MCF 10A (cell line): ENCODE data around the gene RABGAP1L. TPM values are rescaled to one million over a fixed set of nuclear protein-coding genes. Genes with fewer than 3 reads are reported as not detected.

ENCODE experiments used
- BruUV-seq: library from RNA; stranded (reverse); fragments of 400-500 nt; replicated peaks from 2 replicates; lab custom pipeline; 2021; lab: Mats Ljungman, UMichigan
- CTCF ChIA-PET: fragments of 300-600 bp; sonication (Branson Sonifier 250); formaldehyde crosslinking; extraction: SDS; loops from one replicate; lab custom pipeline; 2021; ENCODE audit warnings: antibody characterized with exemption, inconsistent platforms; lab: Yijun Ruan, JAX
- POLR2A ChIA-PET: fragments of 300-600, 350-650 bp; sonication (Branson Sonifier 250); formaldehyde crosslinking; extraction: SDS; loops from one replicate; lab custom pipeline; 2020; ENCODE audit warnings: antibody characterized with exemption, inconsistent platforms; lab: Yijun Ruan, JAX
- DNase-seq: peaks from one replicate; pipeline ENCODE4 v3.0.0-alpha.2; 2018; ENCODE audit not compliant: unreplicated experiment
- H3K27ac Mint-ChIP-seq: one replicate; pipeline ENCODE4 v1.8.0; 2022; ENCODE audit warnings: mild to moderate bottlenecking, low read depth, mixed read lengths; ENCODE audit not compliant: unreplicated experiment
- H3K27me3 Mint-ChIP-seq: one replicate; pipeline ENCODE4 v1.8.0; 2022; ENCODE audit warnings: mixed read lengths; ENCODE audit not compliant: insufficient read depth, unreplicated experiment
- H3K36me3 Mint-ChIP-seq: one replicate; pipeline ENCODE4 v1.8.0; 2022; ENCODE audit warnings: mild to moderate bottlenecking, moderate library complexity, mixed read lengths; ENCODE audit not compliant: insufficient read depth, unreplicated experiment
- H3K4me1 Mint-ChIP-seq: one replicate; pipeline ENCODE4 v1.8.0; 2022; ENCODE audit warnings: mixed read lengths; ENCODE audit not compliant: insufficient read depth, unreplicated experiment
- H3K4me3 Mint-ChIP-seq: one replicate; pipeline ENCODE4 v1.8.0; 2022; ENCODE audit warnings: mild to moderate bottlenecking, moderate library complexity, mixed read lengths; ENCODE audit not compliant: unreplicated experiment
- H3K9me3 Mint-ChIP-seq: one replicate; pipeline ENCODE4 v1.8.0; 2022; ENCODE audit warnings: mixed read lengths; ENCODE audit not compliant: unreplicated experiment
- CTCF ChIP-seq: fragments of 200-600 bp; IDR thresholded peaks from one replicate; pipeline ENCODE4 v1.8.0; 2022; ENCODE audit warnings: antibody characterized with exemption, mild to moderate bottlenecking; ENCODE audit not compliant: unreplicated experiment
- intact Hi-C: fragments of 100-400 bp; cut with micrococcal nuclease; formaldehyde crosslinking; loops from 2 replicates; pipeline ENCODE4 v1.14.1; 2022
- total RNA-seq: library from RNA; stranded (reverse); gene quantifications from 2 replicates; pipeline ENCODE4 v1.2.3, GENCODE V29; 2022

RABGAP1L gene
- total RNA-seq, 1 experiment from 2014 or later, result 18.2 TPM

GRCh38 chr1:174785510-174785909 lies 626.2 kb downstream of the RABGAP1L start:
- POLR2A ChIA-PET, result interaction anchor here (0.8 kb wide), 1 partner anchor 10 kb away, joined by 3 read pairs; no protein-coding TSS in a partner anchor
- no peaks in the 10 kb centered on the region for H3K9me3 Mint-ChIP-seq
- no peak for TF ChIP-seq CTCF
- no peak overlapping the region for H3K27ac Mint-ChIP-seq
- no TSS peak for BruUV-seq
- no peaks in the 10 kb centered on the region for H3K36me3 Mint-ChIP-seq
- CTCF ChIA-PET, result interaction anchor here (0.8 to 1.8 kb wide), 4 partner anchors 14 to 214 kb away, joined by 3 to 10 read pairs (median 3); partner anchors contain the start of gene CACYBP
- peaks cover 7% of the 10 kb centered on the region for H3K4me1 Mint-ChIP-seq
- intact Hi-C loops, result no loop called here
- H3K27me3 Mint-ChIP-seq, result no peaks in the 10 kb centered on the region
- no peak overlapping the region for H3K4me3 Mint-ChIP-seq
- no peak for DNase-seq

GRCh38 chr1:174786358-174786757 lies 627.0 kb downstream of the RABGAP1L start:
- ChIA-PET CTCF (interaction anchor here (1.0 kb wide), 1 partner anchor 17 kb away, joined by 4 read pairs; no protein-coding TSS in a partner anchor), POLR2A (no interaction called here)
- intact Hi-C loops, result no loop called here
- Mint-ChIP-seq H3K27ac (no peak overlapping the region), H3K4me3 (no peak overlapping the region), H3K9me3 (no peaks in the 10 kb centered on the region), H3K4me1 (peaks cover 7% of the 10 kb centered on the region), H3K27me3 (no peaks in the 10 kb centered on the region), H3K36me3 (no peaks in the 10 kb centered on the region)
- TF ChIP-seq CTCF, result no peak
- no peak for DNase-seq
- BruUV-seq, result no TSS peak

- no TSS peak for BruUV-seq
- DNase-seq, result no peak
These were observed 627.4 kb downstream of the RABGAP1L start for GRCh38 chr1:174786760-174787159.

GRCh38 chr1:174788981-174789380 lies 629.7 kb downstream of the RABGAP1L start:
- Mint-ChIP-seq H3K36me3 (no peaks in the 10 kb centered on the region), H3K4me1 (peaks cover 7% of the 10 kb centered on the region), H3K4me3 (no peak overlapping the region), H3K27me3 (no peaks in the 10 kb centered on the region), H3K27ac (no peak overlapping the region), H3K9me3 (no peaks in the 10 kb centered on the region)
- DNase-seq, result peak; percentile 54
- intact Hi-C loops, result no loop called here
- CTCF ChIA-PET, result interaction anchor here (0.9 to 1.3 kb wide), 3 partner anchors 19 to 197 kb away, joined by 3 read pairs; no protein-coding TSS in a partner anchor
- TF ChIP-seq CTCF, result no peak
- BruUV-seq, result no TSS peak
- POLR2A ChIA-PET, result interaction anchor here (0.6 to 1.7 kb wide), 5 partner anchors 11 to 212 kb away, joined by 3 to 6 read pairs (median 3); no protein-coding TSS in a partner anchor

More at GRCh38 chr1:174786760-174787159, 627.4 kb downstream of the RABGAP1L start:
- H3K27me3 Mint-ChIP-seq, result no peaks in the 10 kb centered on the region
- no peak overlapping the region for H3K27ac Mint-ChIP-seq
- no peak overlapping the region for H3K4me3 Mint-ChIP-seq
- CTCF ChIA-PET, result interaction anchor here (0.6 to 1.0 kb wide), 2 partner anchors 18 to 134 kb away, joined by 3 to 4 read pairs; no protein-coding TSS in a partner anchor
- POLR2A ChIA-PET, result no interaction called here
- H3K36me3 Mint-ChIP-seq, result no peaks in the 10 kb centered on the region
- intact Hi-C loops, result no loop called here
- no peak for TF ChIP-seq CTCF
- H3K9me3 Mint-ChIP-seq, result no peaks in the 10 kb centered on the region
- peaks cover 7% of the 10 kb centered on the region for H3K4me1 Mint-ChIP-seq
